ENCODE data around the gene ZNF813.

The ZNF813 gene

DNA sequence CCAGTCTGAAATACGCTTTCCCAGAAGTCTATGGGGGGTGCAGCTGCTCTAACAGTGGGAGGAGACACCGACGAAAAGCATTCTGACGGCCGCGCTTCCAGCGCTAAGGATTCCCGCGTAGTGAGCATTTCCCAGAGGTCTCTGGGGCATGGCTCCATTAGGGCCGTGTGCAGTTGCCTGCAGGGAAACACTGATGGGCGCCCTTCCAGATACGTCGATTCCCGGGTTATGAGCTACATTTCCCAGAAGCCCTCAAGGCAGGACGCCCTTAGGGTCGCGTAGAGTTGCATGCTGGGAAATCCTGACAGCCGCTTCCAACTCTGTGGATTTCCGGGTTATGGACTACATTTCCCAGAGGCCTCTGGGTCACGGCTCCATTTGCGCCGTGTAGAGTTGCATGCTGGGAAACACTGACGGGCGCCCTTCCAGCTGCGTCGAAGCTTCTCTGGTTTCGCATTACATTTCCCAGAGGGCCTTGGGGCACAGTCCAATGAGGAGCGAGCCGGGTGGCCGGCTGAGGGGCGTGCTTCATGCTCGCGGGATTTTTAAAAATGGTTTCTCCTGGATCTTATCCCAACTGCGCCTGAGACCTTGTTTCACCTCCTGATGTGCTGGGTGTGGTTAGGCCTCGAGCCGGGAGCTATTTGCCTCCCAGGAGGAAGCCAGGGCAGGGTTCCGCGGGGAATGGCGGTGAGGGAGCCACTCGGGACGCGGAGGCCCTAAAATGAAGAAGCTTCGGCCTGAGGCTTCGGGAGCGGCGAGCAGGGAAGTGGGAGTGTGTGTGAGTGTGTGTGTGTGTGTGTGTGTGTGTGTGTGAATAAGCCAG, 53.2 kb downstream of the ZNF813 start (continued):
- TF ChIP-seq EGR2 (tag by site-specific recombination; IDR thresholded peaks at IDR 0.05; ENCODE audit: low read depth) (peak; percentile 15; the same call in 1 of the 2 replicates), ZNF623 (tag by site-specific recombination; IDR thresholded peaks at IDR 0.05) (no peak), ZNF658 (tag by site-specific recombination; IDR thresholded peaks at IDR 0.05) (no peak), ZNF558 (tag by site-specific recombination; IDR thresholded peaks at IDR 0.05) (peak; percentile 75; the same call in 1 of the 2 replicates), ZNF670 (tag by site-specific recombination; IDR thresholded peaks at IDR 0.05; ENCODE audit: low read depth) (no peak), ZNF473 (tag by site-specific recombination; IDR thresholded peaks at IDR 0.05) (no peak), ZNF776 (tag by site-specific recombination; IDR thresholded peaks at IDR 0.05; ENCODE audit: borderline replicate concordance) (no peak), ZNF324 (tag by site-specific recombination; IDR thresholded peaks at IDR 0.05) (no peak), ZNF629 (tag by site-specific recombination; IDR thresholded peaks at IDR 0.05) (peak; percentile 68), ZNF830 (tag by site-specific recombination; IDR thresholded peaks at IDR 0.05; ENCODE audit: low read depth) (no peak), BCL6B (tag by site-specific recombination; IDR thresholded peaks at IDR 0.05) (no peak), ZBTB1 (tag by site-specific recombination; IDR thresholded peaks at IDR 0.05) (no peak), ZNF2 (tag by site-specific recombination; IDR thresholded peaks at IDR 0.05) (no peak), SP7 (tag by site-specific recombination; IDR thresholded peaks at IDR 0.05) (peak; percentile 31; the same call in 1 of the 2 replicates), OSR2 (tag by site-specific recombination; IDR thresholded peaks at IDR 0.05) (no peak), KLF7 (tag by site-specific recombination; IDR thresholded peaks at IDR 0.05; ENCODE audit: borderline replicate concordance) (no peak), ZNF239 (tag by site-specific recombination; IDR thresholded peaks at IDR 0.05) (no peak), ZNF529 (tag by site-specific recombination; IDR thresholded peaks at IDR 0.05; ENCODE audit: insufficient replicate concordance) (no peak), ZNF513 (tag by site-specific recombination; IDR thresholded peaks at IDR 0.05) (no peak), ZBTB11 (tag by site-specific recombination; conservative IDR thresholded peaks at IDR 0.05; ENCODE audit: low read depth) (no peak; the same call in none of the 2 replicates)
- TF ChIP-seq, protein P1, sequence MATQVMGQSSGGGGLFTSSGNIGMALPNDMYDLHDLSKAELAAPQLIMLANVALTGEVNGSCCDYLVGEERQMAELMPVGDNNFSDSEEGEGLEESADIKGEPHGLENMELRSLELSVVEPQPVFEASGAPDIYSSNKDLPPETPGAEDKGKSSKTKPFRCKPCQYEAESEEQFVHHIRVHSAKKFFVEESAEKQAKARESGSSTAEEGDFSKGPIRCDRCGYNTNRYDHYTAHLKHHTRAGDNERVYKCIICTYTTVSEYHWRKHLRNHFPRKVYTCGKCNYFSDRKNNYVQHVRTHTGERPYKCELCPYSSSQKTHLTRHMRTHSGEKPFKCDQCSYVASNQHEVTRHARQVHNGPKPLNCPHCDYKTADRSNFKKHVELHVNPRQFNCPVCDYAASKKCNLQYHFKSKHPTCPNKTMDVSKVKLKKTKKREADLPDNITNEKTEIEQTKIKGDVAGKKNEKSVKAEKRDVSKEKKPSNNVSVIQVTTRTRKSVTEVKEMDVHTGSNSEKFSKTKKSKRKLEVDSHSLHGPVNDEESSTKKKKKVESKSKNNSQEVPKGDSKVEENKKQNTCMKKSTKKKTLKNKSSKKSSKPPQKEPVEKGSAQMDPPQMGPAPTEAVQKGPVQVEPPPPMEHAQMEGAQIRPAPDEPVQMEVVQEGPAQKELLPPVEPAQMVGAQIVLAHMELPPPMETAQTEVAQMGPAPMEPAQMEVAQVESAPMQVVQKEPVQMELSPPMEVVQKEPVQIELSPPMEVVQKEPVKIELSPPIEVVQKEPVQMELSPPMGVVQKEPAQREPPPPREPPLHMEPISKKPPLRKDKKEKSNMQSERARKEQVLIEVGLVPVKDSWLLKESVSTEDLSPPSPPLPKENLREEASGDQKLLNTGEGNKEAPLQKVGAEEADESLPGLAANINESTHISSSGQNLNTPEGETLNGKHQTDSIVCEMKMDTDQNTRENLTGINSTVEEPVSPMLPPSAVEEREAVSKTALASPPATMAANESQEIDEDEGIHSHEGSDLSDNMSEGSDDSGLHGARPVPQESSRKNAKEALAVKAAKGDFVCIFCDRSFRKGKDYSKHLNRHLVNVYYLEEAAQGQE (tag by site-specific recombination; IDR thresholded peaks at IDR 0.05) = no peak
- TF ChIP-seq, protein P2, sequence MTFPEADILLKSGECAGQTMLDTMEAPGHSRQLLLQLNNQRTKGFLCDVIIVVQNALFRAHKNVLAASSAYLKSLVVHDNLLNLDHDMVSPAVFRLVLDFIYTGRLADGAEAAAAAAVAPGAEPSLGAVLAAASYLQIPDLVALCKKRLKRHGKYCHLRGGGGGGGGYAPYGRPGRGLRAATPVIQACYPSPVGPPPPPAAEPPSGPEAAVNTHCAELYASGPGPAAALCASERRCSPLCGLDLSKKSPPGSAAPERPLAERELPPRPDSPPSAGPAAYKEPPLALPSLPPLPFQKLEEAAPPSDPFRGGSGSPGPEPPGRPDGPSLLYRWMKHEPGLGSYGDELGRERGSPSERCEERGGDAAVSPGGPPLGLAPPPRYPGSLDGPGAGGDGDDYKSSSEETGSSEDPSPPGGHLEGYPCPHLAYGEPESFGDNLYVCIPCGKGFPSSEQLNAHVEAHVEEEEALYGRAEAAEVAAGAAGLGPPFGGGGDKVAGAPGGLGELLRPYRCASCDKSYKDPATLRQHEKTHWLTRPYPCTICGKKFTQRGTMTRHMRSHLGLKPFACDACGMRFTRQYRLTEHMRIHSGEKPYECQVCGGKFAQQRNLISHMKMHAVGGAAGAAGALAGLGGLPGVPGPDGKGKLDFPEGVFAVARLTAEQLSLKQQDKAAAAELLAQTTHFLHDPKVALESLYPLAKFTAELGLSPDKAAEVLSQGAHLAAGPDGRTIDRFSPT (tag by site-specific recombination; IDR thresholded peaks at IDR 0.05) = no peak; the same call in 1 of the 2 replicates
- TF ChIP-seq, protein P3, sequence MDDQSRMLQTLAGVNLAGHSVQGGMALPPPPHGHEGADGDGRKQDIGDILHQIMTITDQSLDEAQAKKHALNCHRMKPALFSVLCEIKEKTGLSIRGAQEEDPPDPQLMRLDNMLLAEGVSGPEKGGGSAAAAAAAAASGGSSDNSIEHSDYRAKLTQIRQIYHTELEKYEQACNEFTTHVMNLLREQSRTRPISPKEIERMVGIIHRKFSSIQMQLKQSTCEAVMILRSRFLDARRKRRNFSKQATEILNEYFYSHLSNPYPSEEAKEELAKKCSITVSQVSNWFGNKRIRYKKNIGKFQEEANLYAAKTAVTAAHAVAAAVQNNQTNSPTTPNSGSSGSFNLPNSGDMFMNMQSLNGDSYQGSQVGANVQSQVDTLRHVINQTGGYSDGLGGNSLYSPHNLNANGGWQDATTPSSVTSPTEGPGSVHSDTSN (CRISPR knock-in tag; IDR thresholded peaks at IDR 0.05) = no peak
- TF ChIP-seq, protein P4, sequence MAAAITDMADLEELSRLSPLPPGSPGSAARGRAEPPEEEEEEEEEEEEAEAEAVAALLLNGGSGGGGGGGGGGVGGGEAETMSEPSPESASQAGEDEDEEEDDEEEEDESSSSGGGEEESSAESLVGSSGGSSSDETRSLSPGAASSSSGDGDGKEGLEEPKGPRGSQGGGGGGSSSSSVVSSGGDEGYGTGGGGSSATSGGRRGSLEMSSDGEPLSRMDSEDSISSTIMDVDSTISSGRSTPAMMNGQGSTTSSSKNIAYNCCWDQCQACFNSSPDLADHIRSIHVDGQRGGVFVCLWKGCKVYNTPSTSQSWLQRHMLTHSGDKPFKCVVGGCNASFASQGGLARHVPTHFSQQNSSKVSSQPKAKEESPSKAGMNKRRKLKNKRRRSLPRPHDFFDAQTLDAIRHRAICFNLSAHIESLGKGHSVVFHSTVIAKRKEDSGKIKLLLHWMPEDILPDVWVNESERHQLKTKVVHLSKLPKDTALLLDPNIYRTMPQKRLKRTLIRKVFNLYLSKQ (tag by site-specific recombination; IDR thresholded peaks at IDR 0.05; ENCODE audit: borderline replicate concordance) = no peak

Data from HEK293 (cell line).